CMK (cell line): ENCODE data around the gene PHLDB2.
"Not testable (repeated sequence)": the region's sequence is repeated elsewhere in the genome, so short reads cannot be mapped to it uniquely, and the experiment has no call there.

Experiments used
- DNase-seq: peaks from one replicate; pipeline ENCODE4 v3.0.0-alpha.2; 2010; ENCODE audit warnings: low read depth

Gene PHLDB2

GRCh38 chr3:111859061-111859973, at the start of gene PHLDB2:
Gene PHLDB2 (plus strand): TSS chr3:111859265. CDS start chr3:111884078, 24,813 bp downstream.
- DNase-seq, result no peak

GRCh38 chr3:111810909-111811308, 48.2 kb upstream of the PHLDB2 start:
- no peak for DNase-seq

GRCh38 chr3:111811811-111812210, 47.3 kb upstream of the PHLDB2 start:
- DNase-seq, result no peak

- DNase-seq, result no peak
These were observed 46.4 kb upstream of the PHLDB2 start for GRCh38 chr3:111812701-111813100.

GRCh38 chr3:111813441-111813840, 45.6 kb upstream of the PHLDB2 start:
- DNase-seq, result no peak

GRCh38 chr3:111813979-111814378, 45.1 kb upstream of the PHLDB2 start:
- no peak for DNase-seq

GRCh38 chr3:111816771-111817170, 42.3 kb upstream of the PHLDB2 start:
- not testable (repeated sequence) for DNase-seq

GRCh38 chr3:111819927-111820326, 39.1 kb upstream of the PHLDB2 start:
- DNase-seq, result no peak

GRCh38 chr3:111820651-111821050, 38.4 kb upstream of the PHLDB2 start:
- DNase-seq, result no peak

GRCh38 chr3:111821891-111822290, 37.2 kb upstream of the PHLDB2 start:
- no peak for DNase-seq

- DNase-seq, result no peak
These were observed 36.3 kb upstream of the PHLDB2 start for GRCh38 chr3:111822804-111823203.

- DNase-seq, result no peak
These were observed 35.7 kb upstream of the PHLDB2 start for GRCh38 chr3:111823341-111823855.

- no peak for DNase-seq
These were observed 34.7 kb upstream of the PHLDB2 start for GRCh38 chr3:111824351-111824750.

GRCh38 chr3:111827871-111828270, 31.2 kb upstream of the PHLDB2 start:
- DNase-seq, result no peak

GRCh38 chr3:111828530-111828929, 30.5 kb upstream of the PHLDB2 start:
- no peak for DNase-seq

GRCh38 chr3:111829023-111829422, 30.0 kb upstream of the PHLDB2 start:
- no peak for DNase-seq

- DNase-seq, result peak; percentile 4
These were observed 27.2 kb upstream of the PHLDB2 start for GRCh38 chr3:111831840-111832239.

- no peak for DNase-seq
These were observed 22.0 kb upstream of the PHLDB2 start for GRCh38 chr3:111837112-111837511.

GRCh38 chr3:111838133-111838532, 20.9 kb upstream of the PHLDB2 start:
- no peak for DNase-seq

- DNase-seq, result no peak
These were observed 13.0 kb upstream of the PHLDB2 start for GRCh38 chr3:111846039-111846438.

- DNase-seq, result no peak
These were observed 12.3 kb upstream of the PHLDB2 start for GRCh38 chr3:111846717-111847116.

GRCh38 chr3:111848283-111848682, 10.8 kb upstream of the PHLDB2 start:
- no peak for DNase-seq

GRCh38 chr3:111848778-111849177, 10.3 kb upstream of the PHLDB2 start:
- no peak for DNase-seq

GRCh38 chr3:111850537-111850936, 8.5 kb upstream of the PHLDB2 start:
- no peak for DNase-seq
